HepG2 (cell line): ENCODE results near the gene ARVCF. TPM values are rescaled to one million over a fixed set of nuclear protein-coding genes. Genes with fewer than 3 reads are reported as not detected.

Source experiments
- ATRX ChIP-seq: sonication (generic); formaldehyde crosslinking; IDR thresholded peaks from 2 replicates; pipeline ENCODE4 v1.4.0; 2020; ENCODE audit warnings: missing genetic modification reagents, borderline replicate concordance
- BHLHE40 ChIP-seq: IDR thresholded peaks from 2 replicates; pipeline ENCODE4 v1.6.1; 2011; ENCODE audit warnings: low read length, improper control_type of control experiment
- ELF3 ChIP-seq: IDR thresholded peaks from 2 replicates; pipeline ENCODE4 v1.6.1; 2016; ENCODE audit warnings: missing genetic modification reagents, missing compliant biosample characterization
- EZH2 ChIP-seq: conservative IDR thresholded peaks from 2 replicates; pipeline ENCODE4 v1.6.1; 2012; ENCODE audit warnings: mild to moderate bottlenecking, low read depth, low read length, moderate library complexity
- FOXA1 ChIP-seq, 2 experiments: fragments of 450-650 bp in 1 of 2; sonication (generic) in 1 of 2; formaldehyde crosslinking in 1 of 2; IDR thresholded peaks; 2 replicates each; pipeline versions ENCODE4 v1.4.0 to v1.6.1; 2016 to 2020; ENCODE audit warnings: missing genetic modification reagents in 1 of 2
- FOXC1 ChIP-seq: sonication (generic); formaldehyde crosslinking; IDR thresholded peaks from 2 replicates; pipeline ENCODE4 v1.8.0; 2022; ENCODE audit warnings: mild to moderate bottlenecking, missing genetic modification reagents, borderline replicate concordance
- GABPB1 ChIP-seq: IDR thresholded peaks from 2 replicates; pipeline ENCODE4 v1.6.1; 2016; ENCODE audit warnings: mild to moderate bottlenecking, missing genetic modification reagents, moderate library complexity, missing compliant biosample characterization
- MAF1 ChIP-seq: sonication (generic); formaldehyde crosslinking; IDR thresholded peaks from 2 replicates; pipeline ENCODE4 v1.5.0; 2020; ENCODE audit warnings: missing genetic modification reagents, borderline replicate concordance
- POLR2G ChIP-seq: fragments of 200-400 bp; formaldehyde crosslinking; IDR thresholded peaks from 2 replicates; pipeline ENCODE4 v1.6.1; 2018; ENCODE audit warnings: mild to moderate bottlenecking, low read depth, low read length, moderate library complexity
- SOX13 ChIP-seq, 3 experiments: fragments of 450-650 bp in 1 of 3; sonication (generic) in 1 of 3; formaldehyde crosslinking in 1 of 3; IDR thresholded peaks in 2 of 3; conservative IDR thresholded peaks in 1 of 3; 2 replicates each; pipeline versions ENCODE4 v1.5.0 to v1.6.1; 2016 to 2020; ENCODE audit warnings: antibody characterized with exemption in 1 of 3, mild to moderate bottlenecking in 1 of 3, missing compliant biosample characterization in 1 of 3, missing genetic modification reagents in 1 of 3, moderate library complexity in 1 of 3
- SOX6 ChIP-seq, 2 experiments: fragments of 450-650 bp in 1 of 2; sonication (generic) in 1 of 2; formaldehyde crosslinking in 1 of 2; IDR thresholded peaks; 2 replicates each; pipeline versions ENCODE4 v1.4.0 to v1.6.1; 2017 to 2020; ENCODE audit warnings: antibody characterized with exemption in 1 of 2, mild to moderate bottlenecking in 1 of 2, missing genetic modification reagents in 1 of 2
- SRSF1 ChIP-seq: fragments of 200-400 bp; formaldehyde crosslinking; optimal IDR thresholded peaks from 2 replicates; pipeline ENCODE3; 2017; ENCODE audit warnings: mild to moderate bottlenecking, low read depth, low read length, moderate library complexity
- SSRP1 ChIP-seq: IDR thresholded peaks from 2 replicates; pipeline ENCODE4 v1.6.1; 2016; ENCODE audit warnings: control low read depth
- THAP9 ChIP-seq: sonication (generic); formaldehyde crosslinking; IDR thresholded peaks from 2 replicates; pipeline ENCODE4; 2020; ENCODE audit warnings: missing genetic modification reagents, mild to moderate bottlenecking, borderline replicate concordance
- ZNF350 ChIP-seq: sonication (generic); formaldehyde crosslinking; IDR thresholded peaks from 2 replicates; pipeline ENCODE4 v1.4.0; 2020; ENCODE audit warnings: mild to moderate bottlenecking, low read depth, missing genetic modification reagents, borderline replicate concordance
- ZNF644 ChIP-seq: IDR thresholded peaks from 2 replicates; pipeline ENCODE4 v1.6.1; 2016; ENCODE audit warnings: low read depth
- ZSCAN21 ChIP-seq: sonication (generic); formaldehyde crosslinking; IDR thresholded peaks from 2 replicates; pipeline ENCODE4 v1.8.0; 2022; ENCODE audit warnings: mild to moderate bottlenecking, missing genetic modification reagents, moderate library complexity, borderline replicate concordance
- ZZZ3 ChIP-seq: sonication (generic); formaldehyde crosslinking; IDR thresholded peaks from 2 replicates; pipeline ENCODE4 v1.4.0; 2020; ENCODE audit warnings: missing genetic modification reagents, mild to moderate bottlenecking, borderline replicate concordance
- polyA plus RNA-seq, 8 experiments: library from polyadenylated mRNA; depleted of rRNA in 3 of 8; stranded (reverse) in 7 of 8; unstranded in 1 of 8; fragments of >200 nt; fragmentation: Illumina TruSeq in 4 of 8; extraction: Trizol in 4 of 8; gene quantifications; 2 replicates each; pipeline versions ENCODE4 v1.2.1 to v1.2.3, GENCODE V29; 2011 to 2016; ENCODE audit warnings: low read depth in 4 of 8, missing spikeins in 1 of 8, mixed read lengths in 1 of 8; ENCODE audit not compliant: insufficient read depth in 1 of 8
- total RNA-seq, 5 experiments: library from RNA; depleted of rRNA; stranded (reverse); fragments of >200 nt; fragmentation: Illumina TruSeq; extraction: Trizol; gene quantifications; 2 replicates each; pipeline ENCODE4 v1.2.3, GENCODE V29; 2016; ENCODE audit warnings: low read depth in 1 of 5
- TF ChIP-seq, protein P1 (sequence below): sonication (generic); formaldehyde crosslinking; IDR thresholded peaks from 2 replicates; pipeline ENCODE4 v1.4.0; 2020; ENCODE audit warnings: missing genetic modification reagents, borderline replicate concordance
- TF ChIP-seq, protein P2 (sequence below): sonication (generic); formaldehyde crosslinking; IDR thresholded peaks from 2 replicates; pipeline ENCODE4 v1.4.0; 2020; ENCODE audit warnings: mild to moderate bottlenecking, missing genetic modification reagents
- TF ChIP-seq, protein P3 (sequence below): IDR thresholded peaks from 2 replicates; pipeline ENCODE4 v1.6.1; 2018; ENCODE audit warnings: missing genetic modification reagents

The ARVCF gene
- total and polyA plus RNA-seq, 2 of the 13 experiments (the other 11 are each of a cell fraction or from before 2014, with no cell fraction given) = 16.4 to 17.7 TPM

DNA sequence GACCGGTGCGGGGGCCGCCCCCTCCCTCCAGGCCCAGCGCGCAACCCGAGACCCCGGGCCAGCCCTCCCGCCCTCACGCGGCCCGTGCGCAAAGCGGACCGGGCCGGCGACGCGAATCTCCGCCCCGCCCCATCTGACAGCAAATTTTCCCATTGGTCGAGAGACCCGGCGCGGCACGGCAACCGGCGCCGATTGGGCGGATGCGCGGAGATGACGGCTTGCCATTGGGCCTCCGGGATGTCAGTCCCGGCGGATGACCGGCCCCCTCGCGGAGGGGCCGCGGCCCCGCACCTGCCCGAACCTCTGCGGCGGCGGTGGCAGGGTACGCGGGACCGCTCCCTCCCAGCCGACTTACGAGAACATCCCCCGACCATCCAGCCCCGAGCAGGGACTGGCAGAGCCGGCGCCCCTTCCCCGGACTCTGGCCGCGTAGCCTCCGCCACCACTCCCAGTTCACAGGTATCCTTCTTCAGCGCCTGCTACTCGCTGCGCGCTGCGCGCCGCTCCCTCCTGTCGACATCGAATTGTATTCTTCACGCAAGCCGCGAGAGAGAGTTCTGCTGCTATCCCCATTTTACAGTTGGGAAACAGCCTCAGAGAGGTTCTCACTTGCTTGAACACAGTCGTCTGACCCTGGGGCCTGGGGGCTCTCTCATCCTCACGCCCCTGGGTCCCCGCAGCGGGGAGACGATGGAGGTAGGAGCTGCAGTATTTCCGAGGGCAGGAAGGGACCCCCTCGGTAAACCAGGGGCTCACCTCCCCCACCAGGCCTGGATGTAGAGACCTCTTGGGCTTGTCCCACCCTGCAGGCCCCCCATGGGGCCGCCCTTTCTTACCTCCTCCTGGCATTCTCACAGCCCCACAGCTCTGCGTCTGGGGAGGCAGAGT is at the start of gene ARVCF (continued):
- no peak for TF ChIP-seq ZNF350 (CRISPR knock-in tag)
- TF ChIP-seq, protein P1, sequence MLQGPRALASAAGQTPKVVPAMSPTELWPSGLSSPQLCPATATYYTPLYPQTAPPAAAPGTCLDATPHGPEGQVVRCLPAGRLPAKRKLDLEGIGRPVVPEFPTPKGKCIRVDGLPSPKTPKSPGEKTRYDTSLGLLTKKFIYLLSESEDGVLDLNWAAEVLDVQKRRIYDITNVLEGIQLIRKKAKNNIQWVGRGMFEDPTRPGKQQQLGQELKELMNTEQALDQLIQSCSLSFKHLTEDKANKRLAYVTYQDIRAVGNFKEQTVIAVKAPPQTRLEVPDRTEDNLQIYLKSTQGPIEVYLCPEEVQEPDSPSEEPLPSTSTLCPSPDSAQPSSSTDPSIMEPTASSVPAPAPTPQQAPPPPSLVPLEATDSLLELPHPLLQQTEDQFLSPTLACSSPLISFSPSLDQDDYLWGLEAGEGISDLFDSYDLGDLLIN (CRISPR knock-in tag) = no peak
- TF ChIP-seq THAP9 (CRISPR knock-in tag) = no peak
- TF ChIP-seq ELF3 (CRISPR knock-in tag) = no peak
- no peak for TF ChIP-seq SOX6 (IDR thresholded peaks at IDR 0.05)
- no peak for TF ChIP-seq SOX6 (CRISPR knock-in tag; IDR thresholded peaks at IDR 0.05)
- 0 out of 2 replicates have a peak, but pooled peaks have one; percentile 25 for TF ChIP-seq POLR2G
- no peak for TF ChIP-seq MAF1
- TF ChIP-seq ZZZ3 (CRISPR knock-in tag) = no peak
- TF ChIP-seq, protein P2, sequence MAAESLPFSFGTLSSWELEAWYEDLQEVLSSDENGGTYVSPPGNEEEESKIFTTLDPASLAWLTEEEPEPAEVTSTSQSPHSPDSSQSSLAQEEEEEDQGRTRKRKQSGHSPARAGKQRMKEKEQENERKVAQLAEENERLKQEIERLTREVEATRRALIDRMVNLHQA (CRISPR knock-in tag) = no peak
- no peak for TF ChIP-seq ZNF644
- no peak for TF ChIP-seq SSRP1 (CRISPR knock-in tag)
- TF ChIP-seq SRSF1 = peak; percentile 66
- TF ChIP-seq, protein P3, sequence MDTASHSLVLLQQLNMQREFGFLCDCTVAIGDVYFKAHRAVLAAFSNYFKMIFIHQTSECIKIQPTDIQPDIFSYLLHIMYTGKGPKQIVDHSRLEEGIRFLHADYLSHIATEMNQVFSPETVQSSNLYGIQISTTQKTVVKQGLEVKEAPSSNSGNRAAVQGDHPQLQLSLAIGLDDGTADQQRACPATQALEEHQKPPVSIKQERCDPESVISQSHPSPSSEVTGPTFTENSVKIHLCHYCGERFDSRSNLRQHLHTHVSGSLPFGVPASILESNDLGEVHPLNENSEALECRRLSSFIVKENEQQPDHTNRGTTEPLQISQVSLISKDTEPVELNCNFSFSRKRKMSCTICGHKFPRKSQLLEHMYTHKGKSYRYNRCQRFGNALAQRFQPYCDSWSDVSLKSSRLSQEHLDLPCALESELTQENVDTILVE (CRISPR knock-in tag) = no peak
- no peak for TF ChIP-seq ATRX (CRISPR knock-in tag)
- TF ChIP-seq BHLHE40 = peak; percentile 37; the same call in 1 of the 2 replicates
- no peak for TF ChIP-seq EZH2
- TF ChIP-seq SOX13 (IDR thresholded peaks at IDR 0.05) = no peak
- TF ChIP-seq SOX13 (CRISPR knock-in tag; conservative IDR thresholded peaks at IDR 0.05 in 1 of 2, IDR thresholded peaks at IDR 0.05 in 1 of 2) = no peak
- TF ChIP-seq ZSCAN21 (CRISPR knock-in tag) = no peak
- no peak for TF ChIP-seq FOXA1 (IDR thresholded peaks at IDR 0.05)
- TF ChIP-seq FOXA1 (CRISPR knock-in tag; IDR thresholded peaks at IDR 0.05) = no peak
- no peak; the same call in 1 of the 2 replicates for TF ChIP-seq FOXC1
- peak; percentile 53; the same call in 1 of the 2 replicates for TF ChIP-seq GABPB1 (CRISPR knock-in tag)
